C4-2B (cell line): ENCODE data around the gene PLEKHA5.

Experiments
- CTCF ChIP-seq: fragments of 450-650 bp; conservative IDR thresholded peaks from 2 replicates; pipeline ENCODE4 v1.5.1; 2017; ENCODE audit warnings: mild to moderate bottlenecking
- ZFX ChIP-seq: fragments of 450-650 bp; IDR thresholded peaks from 2 replicates; pipeline ENCODE4 v1.6.1; 2017

- TF ChIP-seq CTCF (no peak), ZFX (no peak)
Measured at GRCh38 chr12:19185262-19185929, 55.9 kb downstream of the PLEKHA5 start.
